BLaER1 (cell line): Measurements from ENCODE around the gene TEAD4.
A peak's percentile ranks its signal among the peaks of the same experiment; 100 is the strongest.

Source experiments
- H3K27ac ChIP-seq: shearing (Covaris generic); formaldehyde crosslinking; 2 replicates; pipeline ENCODE4 v1.8.1; 2022
- H3K27me3 ChIP-seq: shearing (Covaris generic); formaldehyde crosslinking; 2 replicates; pipeline ENCODE4 v1.8.1; 2022
- H3K36me3 ChIP-seq: shearing (Covaris generic); formaldehyde crosslinking; 2 replicates; pipeline ENCODE4 v1.8.1; 2022
- H3K4me1 ChIP-seq: shearing (Covaris generic); formaldehyde crosslinking; 2 replicates; pipeline ENCODE4 v1.8.1; 2022
- H3K4me2 ChIP-seq: shearing (Covaris generic); formaldehyde crosslinking; 2 replicates; pipeline ENCODE4 v1.8.1; 2022
- H3K4me3 ChIP-seq: shearing (Covaris generic); formaldehyde crosslinking; 2 replicates; pipeline ENCODE4 v1.8.1; 2022
- H3K9ac ChIP-seq: shearing (Covaris generic); formaldehyde crosslinking; 2 replicates; pipeline ENCODE4 v1.8.1; 2022
- H3K9me3 ChIP-seq: shearing (Covaris generic); formaldehyde crosslinking; 2 replicates; pipeline ENCODE4 v1.8.1; 2022
- H4K20me1 ChIP-seq: shearing (Covaris generic); formaldehyde crosslinking; 2 replicates; pipeline ENCODE4 v1.8.1; 2022
- Cebpa-rat ChIP-seq: shearing (Covaris generic); IDR thresholded peaks from 2 replicates; pipeline ENCODE4 v1.8.1; 2022

The TEAD4 gene

DNA sequence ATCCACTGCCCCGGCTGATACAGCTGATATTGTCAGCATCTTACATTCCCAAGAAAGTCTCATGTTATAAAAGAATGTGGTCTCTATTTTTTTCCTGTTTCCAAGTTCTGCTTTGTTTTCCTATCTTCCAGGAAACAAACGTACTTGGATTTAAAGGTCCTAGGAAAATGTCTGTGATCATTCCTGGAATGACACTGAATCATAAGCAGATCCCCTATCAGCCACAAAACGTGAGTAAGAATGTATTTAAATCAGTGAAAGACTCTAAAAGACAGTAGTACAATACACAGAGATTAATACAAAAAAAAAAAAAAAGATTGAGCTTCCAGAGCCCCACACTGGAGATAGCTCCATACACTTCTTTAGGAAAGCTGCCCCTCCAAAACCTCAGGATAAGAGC is 21.7 kb upstream of the TEAD4 start:
- Histone ChIP-seq H3K9ac (no peak overlapping the region), H3K27ac (no peak overlapping the region), H3K4me2 (no peak overlapping the region), H3K9me3 (no peaks in the 10 kb centered on the region), H4K20me1 (no peaks in the 10 kb centered on the region), H3K36me3 (peaks cover 65% of the 10 kb centered on the region), H3K4me1 (no peaks in the 10 kb centered on the region), H3K27me3 (no peaks in the 10 kb centered on the region), H3K4me3 (no peak overlapping the region)
- TF ChIP-seq Cebpa-rat: no peak

DNA sequence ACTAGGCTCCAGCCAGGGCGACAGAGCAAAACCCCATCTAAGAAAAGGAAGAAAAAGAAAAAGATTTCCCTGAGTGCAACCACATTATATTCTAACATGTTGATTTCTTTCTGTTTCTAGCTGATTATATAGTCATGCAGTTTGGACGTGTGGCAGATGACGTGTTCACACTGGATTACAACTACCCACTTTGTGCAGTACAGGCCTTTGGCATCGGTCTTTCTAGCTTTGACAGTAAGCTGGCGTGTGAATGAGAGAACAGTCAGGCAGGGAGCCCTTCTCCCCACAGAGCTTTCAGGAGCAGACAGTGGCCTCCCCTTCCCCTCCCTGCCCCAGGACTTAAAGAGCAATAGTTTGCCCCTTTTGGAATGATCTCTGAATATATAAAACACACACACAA is 20.0 kb upstream of the TEAD4 start:
- Histone ChIP-seq H3K4me1 (no peaks in the 10 kb centered on the region), H3K27me3 (no peaks in the 10 kb centered on the region), H3K9me3 (no peaks in the 10 kb centered on the region), H3K4me3 (no peak overlapping the region), H3K27ac (no peak overlapping the region), H3K4me2 (no peak overlapping the region), H3K36me3 (peaks cover 49% of the 10 kb centered on the region), H4K20me1 (no peaks in the 10 kb centered on the region), H3K9ac (no peak overlapping the region)
- no peak for TF ChIP-seq Cebpa-rat

DNA sequence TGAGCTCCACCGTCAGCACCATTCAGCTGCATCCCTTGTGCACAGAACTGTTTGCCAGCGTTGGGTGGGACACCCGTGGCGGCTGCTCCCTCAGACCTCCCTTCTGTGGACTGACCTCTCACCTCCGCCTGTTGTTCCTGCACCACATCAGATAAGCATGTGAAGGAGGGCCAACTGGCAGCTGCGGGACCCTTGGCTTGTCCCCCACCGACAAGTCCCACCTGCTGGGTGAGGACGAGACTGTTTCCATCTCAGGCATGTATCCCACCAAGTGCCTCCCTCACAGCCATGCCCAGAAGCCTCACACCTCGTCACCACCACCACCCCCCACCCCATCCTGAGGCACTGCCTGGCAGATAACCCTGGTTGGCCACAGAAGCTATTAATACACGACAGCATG is 18.6 kb upstream of the TEAD4 start:
- no peaks in the 10 kb centered on the region for H3K9me3 ChIP-seq
- H4K20me1 ChIP-seq: no peaks in the 10 kb centered on the region
- no peak overlapping the region for H3K4me2 ChIP-seq
- no peak overlapping the region for H3K4me3 ChIP-seq
- no peak overlapping the region for H3K27ac ChIP-seq
- H3K27me3 ChIP-seq: no peaks in the 10 kb centered on the region
- no peak for TF ChIP-seq Cebpa-rat
- no peak overlapping the region for H3K9ac ChIP-seq
- H3K4me1 ChIP-seq: no peaks in the 10 kb centered on the region
- peaks cover 36% of the 10 kb centered on the region for H3K36me3 ChIP-seq

DNA sequence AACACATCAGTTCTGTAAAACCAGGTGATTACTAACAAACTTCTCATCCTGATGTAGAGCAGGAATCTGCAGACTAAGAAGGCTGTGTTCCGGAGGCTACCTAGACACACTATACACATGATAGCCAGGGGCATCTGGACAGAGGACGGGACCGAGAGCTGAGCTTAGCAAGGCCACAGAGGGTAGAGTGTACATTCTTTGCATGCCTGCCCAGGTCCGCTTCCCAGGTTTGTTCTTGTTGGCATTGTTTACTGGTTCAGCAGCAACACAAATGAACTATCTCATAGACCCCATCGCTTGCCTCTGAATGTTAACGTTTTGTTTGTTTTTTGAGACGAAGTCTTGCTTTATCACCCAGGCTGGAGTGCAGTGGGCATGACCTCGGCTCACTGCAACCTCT is 17.7 kb upstream of the TEAD4 start:
- no peak overlapping the region for H3K9ac ChIP-seq
- no peak overlapping the region for H3K4me2 ChIP-seq
- H3K4me3 ChIP-seq: no peak overlapping the region
- H3K4me1 ChIP-seq: no peaks in the 10 kb centered on the region
- H3K9me3 ChIP-seq: no peaks in the 10 kb centered on the region
- H4K20me1 ChIP-seq: no peaks in the 10 kb centered on the region
- no peak overlapping the region for H3K27ac ChIP-seq
- H3K27me3 ChIP-seq: no peaks in the 10 kb centered on the region
- TF ChIP-seq Cebpa-rat: no peak
- peaks cover 33% of the 10 kb centered on the region for H3K36me3 ChIP-seq

DNA sequence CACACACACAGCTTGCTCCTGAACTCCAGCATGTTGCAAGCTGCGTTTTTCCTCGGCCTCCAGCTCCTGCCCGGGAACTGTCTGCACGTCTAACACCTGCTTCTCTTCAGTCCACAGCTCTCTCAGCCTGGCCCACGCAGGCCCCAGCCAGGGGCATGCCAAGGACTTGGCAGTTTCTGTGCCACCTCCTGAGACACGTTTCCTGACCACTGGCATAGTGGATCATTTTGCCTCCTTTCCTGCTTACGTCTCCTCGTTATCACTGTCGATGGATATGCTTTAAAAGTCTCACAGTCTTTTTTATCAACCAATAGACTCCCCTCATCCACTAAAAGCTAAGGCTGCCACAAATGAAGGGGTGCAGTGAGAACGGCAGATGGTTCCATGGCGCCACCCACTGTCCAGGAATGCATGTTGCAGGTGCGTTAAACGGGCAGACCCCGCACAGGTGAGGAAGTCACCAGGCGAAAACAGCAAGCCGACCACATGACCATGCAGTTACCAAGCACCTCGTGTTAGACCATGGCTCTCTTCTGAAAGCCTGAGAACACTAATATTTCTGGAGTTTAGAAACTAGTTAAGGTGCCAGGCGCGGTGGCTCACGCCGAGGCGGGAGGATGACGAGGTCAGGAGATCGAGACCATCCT is 14.7 kb upstream of the TEAD4 start:
- Histone ChIP-seq H3K4me2 (no peak overlapping the region), H3K27ac (no peak overlapping the region), H3K9me3 (no peaks in the 10 kb centered on the region), H3K4me3 (no peak overlapping the region), H4K20me1 (no peaks in the 10 kb centered on the region), H3K9ac (no peak overlapping the region), H3K27me3 (no peaks in the 10 kb centered on the region), H3K36me3 (peaks cover 15% of the 10 kb centered on the region), H3K4me1 (peaks cover 10% of the 10 kb centered on the region)
- TF ChIP-seq Cebpa-rat: no peak

DNA sequence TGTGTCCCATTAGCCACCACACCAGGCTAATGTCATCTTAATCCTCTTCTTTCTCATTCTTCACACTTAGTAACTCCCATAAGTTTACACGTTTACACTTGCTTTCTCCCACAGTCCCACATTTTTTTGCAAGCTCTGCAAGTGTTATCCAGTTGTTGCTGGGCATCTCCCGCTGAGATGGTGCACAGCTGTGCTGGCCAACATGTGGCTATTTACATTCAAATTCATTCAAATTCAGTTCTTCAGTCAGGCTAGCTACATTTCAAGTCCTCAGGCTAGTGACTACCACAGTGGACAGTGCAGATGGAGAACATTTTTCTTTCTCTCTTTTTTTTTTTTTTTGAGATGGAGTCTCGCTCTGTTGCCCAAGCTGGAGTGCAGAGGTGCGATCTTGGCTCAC is 9.8 kb upstream of the TEAD4 start:
- Histone ChIP-seq H4K20me1 (no peaks in the 10 kb centered on the region), H3K27me3 (no peaks in the 10 kb centered on the region), H3K4me3 (no peak overlapping the region), H3K27ac (no peak overlapping the region), H3K4me2 (peak overlapping the region; percentile 22; the same call in 1 of the 2 replicates), H3K4me1 (peaks cover 10% of the 10 kb centered on the region), H3K9me3 (no peaks in the 10 kb centered on the region), H3K9ac (no peak overlapping the region), H3K36me3 (no peaks in the 10 kb centered on the region)
- no peak for TF ChIP-seq Cebpa-rat

DNA sequence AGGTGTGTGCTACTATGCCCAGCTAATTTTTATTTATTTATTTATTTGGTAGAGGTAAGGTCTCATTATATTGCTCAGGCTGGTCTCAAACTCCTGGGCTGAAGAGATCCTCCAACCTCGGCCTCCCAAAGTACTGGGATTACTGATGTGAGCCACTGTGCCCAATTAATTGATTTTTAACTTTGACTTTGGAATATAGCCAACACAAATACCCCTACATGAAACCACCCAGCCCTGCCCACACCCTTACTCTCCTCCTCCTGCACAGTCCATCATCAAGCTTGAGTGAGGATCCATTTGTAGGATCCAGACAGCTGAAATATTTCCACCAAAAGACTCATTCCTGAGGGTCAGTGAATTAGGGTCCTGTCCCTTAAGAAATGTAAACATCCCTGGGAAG is 3.3 kb upstream of the TEAD4 start:
- Histone ChIP-seq H3K36me3 (no peaks in the 10 kb centered on the region), H3K4me3 (no peak overlapping the region), H3K9me3 (no peaks in the 10 kb centered on the region), H3K27me3 (no peaks in the 10 kb centered on the region), H3K4me1 (peaks cover 21% of the 10 kb centered on the region), H3K4me2 (no peak overlapping the region), H3K9ac (no peak overlapping the region), H4K20me1 (peaks cover 6% of the 10 kb centered on the region), H3K27ac (no peak overlapping the region)
- TF ChIP-seq Cebpa-rat: no peak

DNA sequence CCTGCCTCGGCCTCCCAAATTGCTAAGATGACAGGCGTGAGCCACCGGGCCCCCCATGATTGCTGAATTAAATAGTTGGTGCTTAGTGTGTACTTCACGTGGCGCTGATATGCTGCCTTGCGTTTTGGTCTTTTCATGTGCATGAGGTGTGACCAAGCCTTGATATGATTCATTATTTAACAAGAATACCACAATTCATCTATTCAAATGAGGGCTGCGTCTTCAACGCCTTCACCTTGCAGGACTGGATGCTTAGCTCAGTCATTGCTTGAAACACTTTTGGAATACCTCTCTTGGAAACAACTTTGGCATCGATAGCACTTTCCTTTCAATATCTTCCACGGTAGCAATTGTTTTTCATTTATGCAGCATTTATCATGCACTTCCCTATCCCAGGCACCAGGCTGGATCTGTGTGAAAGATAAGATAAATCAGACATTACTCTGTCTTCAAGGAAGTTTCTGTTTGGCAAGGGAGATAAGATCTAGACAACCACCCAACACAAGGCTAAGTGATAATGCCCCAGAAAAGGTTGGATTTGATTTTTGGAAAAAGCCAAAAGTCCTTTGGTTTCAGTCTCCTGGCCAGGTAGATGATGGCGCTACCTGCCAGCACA is 1.3 kb upstream of the TEAD4 start:
- H4K20me1 ChIP-seq: peaks cover 22% of the 10 kb centered on the region
- peak overlapping the region; percentile 81; the same call in 1 of the 2 replicates for H3K9ac ChIP-seq
- peaks cover 32% of the 10 kb centered on the region for H3K4me1 ChIP-seq
- peak overlapping the region; percentile 85 for H3K4me2 ChIP-seq
- peak overlapping the region; percentile 68 for H3K27ac ChIP-seq
- peak overlapping the region; percentile 91 for H3K4me3 ChIP-seq
- no peak for TF ChIP-seq Cebpa-rat
- peaks cover 2% of the 10 kb centered on the region for H3K36me3 ChIP-seq
- H3K27me3 ChIP-seq: no peaks in the 10 kb centered on the region
- no peaks in the 10 kb centered on the region for H3K9me3 ChIP-seq

DNA sequence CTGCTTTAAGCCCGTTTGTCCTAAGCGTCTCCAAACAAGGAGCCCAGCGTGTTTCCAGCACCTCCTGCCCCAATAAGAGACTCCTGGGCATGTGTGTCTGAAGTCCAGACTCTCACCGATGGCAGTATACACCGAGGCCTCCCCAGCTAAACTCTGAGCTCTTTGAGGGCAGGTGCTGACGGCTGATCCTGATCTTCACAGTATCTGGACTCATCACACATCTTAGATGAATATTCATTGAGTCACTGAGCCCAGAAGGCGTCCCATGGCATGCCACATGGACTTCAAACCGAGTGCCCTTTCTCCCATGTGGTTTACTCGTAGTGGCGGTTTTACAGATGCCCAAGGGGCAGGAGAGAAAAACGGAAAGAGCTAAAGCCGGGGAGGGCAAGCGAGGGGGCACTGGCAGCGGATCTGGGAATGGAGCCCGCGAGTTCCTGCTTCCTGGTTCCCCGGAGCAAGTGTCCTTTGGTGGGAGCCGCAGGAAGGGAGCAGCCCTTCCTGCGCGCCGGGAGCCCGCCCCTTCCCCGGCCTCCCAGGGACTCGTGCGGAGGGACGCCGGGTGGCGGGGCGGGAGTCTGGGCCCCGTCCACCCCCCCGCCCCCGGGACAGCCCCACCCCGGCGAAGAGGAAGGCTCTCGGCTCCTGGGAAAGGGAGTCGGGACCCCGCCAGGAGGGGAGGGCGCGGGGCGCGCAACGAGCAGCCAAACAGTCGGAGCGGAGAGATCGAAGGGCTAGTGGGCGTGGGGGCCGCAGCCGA is 585 bp upstream of the TEAD4 start:
- peak overlapping the region; percentile 81 for H3K9ac ChIP-seq
- no peak for TF ChIP-seq Cebpa-rat
- H3K4me3 ChIP-seq: peak overlapping the region; percentile 91
- H3K4me1 ChIP-seq: peaks cover 37% of the 10 kb centered on the region
- peaks cover 29% of the 10 kb centered on the region for H4K20me1 ChIP-seq
- H3K27ac ChIP-seq: peak overlapping the region; percentile 68
- no peaks in the 10 kb centered on the region for H3K9me3 ChIP-seq
- H3K36me3 ChIP-seq: peaks cover 7% of the 10 kb centered on the region
- H3K27me3 ChIP-seq: no peaks in the 10 kb centered on the region
- peak overlapping the region; percentile 85 for H3K4me2 ChIP-seq
